Type B pancreatic cell (in vitro differentiated cells): ENCODE measurements around the gene NRP2. TPM values are rescaled to one million over a fixed set of nuclear protein-coding genes. Genes with fewer than 3 reads are reported as not detected.

Experiments used
- DNase-seq: peaks from one replicate; pipeline ENCODE4 v3.0.0; 2021; ENCODE audit warnings: mixed read lengths; ENCODE audit not compliant: unreplicated experiment; ENCODE audit errors: extremely low spot score
- H3K27ac Mint-ChIP-seq: 2 replicates; pipeline ENCODE4 v1.8.0; 2021; ENCODE audit warnings: mild to moderate bottlenecking, mixed read lengths
- H3K27me3 Mint-ChIP-seq: 2 replicates; pipeline ENCODE4 v1.8.0; 2021; ENCODE audit warnings: mixed read lengths
- H3K36me3 Mint-ChIP-seq: 2 replicates; pipeline ENCODE4 v1.8.0; 2021; ENCODE audit warnings: mixed read lengths
- H3K4me1 Mint-ChIP-seq: one replicate; pipeline ENCODE4 v1.8.0; 2021; ENCODE audit warnings: mixed read lengths; ENCODE audit not compliant: unreplicated experiment
- H3K4me3 Mint-ChIP-seq: 2 replicates; pipeline ENCODE4 v1.8.0; 2021; ENCODE audit warnings: mild to moderate bottlenecking, mixed read lengths
- H3K9me3 Mint-ChIP-seq: 2 replicates; pipeline ENCODE4 v1.8.0; 2021; ENCODE audit warnings: mixed read lengths
- total RNA-seq: library from RNA; stranded (reverse); gene quantifications from 2 replicates; pipeline ENCODE4 v1.2.1, GENCODE V29; 2021; ENCODE audit warnings: low replicate concordance
- TF ChIP-seq, protein P1 (sequence below): fragments of 200-600 bp; sonication (generic); conservative IDR thresholded peaks from 2 replicates; pipeline ENCODE4 v1.5.0; 2021; ENCODE audit warnings: antibody characterized with exemption, mild to moderate bottlenecking

NRP2 gene
- total RNA-seq, 1 donor from 2014 or later, result 109 TPM

DNA sequence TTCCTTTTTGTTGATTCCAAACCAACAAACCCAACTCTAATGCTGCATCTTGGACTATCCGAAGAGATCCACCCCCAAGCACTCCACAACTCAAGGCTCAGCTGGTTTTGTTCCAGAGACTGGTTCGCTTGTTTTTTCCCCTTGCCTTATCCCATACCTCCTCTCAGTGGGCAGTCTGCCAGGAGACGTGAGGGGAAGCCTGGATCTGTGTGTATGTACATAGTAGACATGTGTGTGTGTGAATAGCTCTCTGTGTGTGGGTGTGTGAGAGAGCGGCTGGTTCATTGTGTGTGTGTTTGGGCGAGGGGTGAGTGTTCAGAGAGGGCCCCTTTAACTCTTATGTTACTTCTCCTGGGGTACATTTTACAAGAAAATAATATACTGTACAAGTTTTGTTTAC lies 94.4 kb downstream of the NRP2 start:
- no peaks in the 10 kb centered on the region for H3K9me3 Mint-ChIP-seq
- no peak overlapping the region for H3K4me3 Mint-ChIP-seq
- TF ChIP-seq, protein P1, sequence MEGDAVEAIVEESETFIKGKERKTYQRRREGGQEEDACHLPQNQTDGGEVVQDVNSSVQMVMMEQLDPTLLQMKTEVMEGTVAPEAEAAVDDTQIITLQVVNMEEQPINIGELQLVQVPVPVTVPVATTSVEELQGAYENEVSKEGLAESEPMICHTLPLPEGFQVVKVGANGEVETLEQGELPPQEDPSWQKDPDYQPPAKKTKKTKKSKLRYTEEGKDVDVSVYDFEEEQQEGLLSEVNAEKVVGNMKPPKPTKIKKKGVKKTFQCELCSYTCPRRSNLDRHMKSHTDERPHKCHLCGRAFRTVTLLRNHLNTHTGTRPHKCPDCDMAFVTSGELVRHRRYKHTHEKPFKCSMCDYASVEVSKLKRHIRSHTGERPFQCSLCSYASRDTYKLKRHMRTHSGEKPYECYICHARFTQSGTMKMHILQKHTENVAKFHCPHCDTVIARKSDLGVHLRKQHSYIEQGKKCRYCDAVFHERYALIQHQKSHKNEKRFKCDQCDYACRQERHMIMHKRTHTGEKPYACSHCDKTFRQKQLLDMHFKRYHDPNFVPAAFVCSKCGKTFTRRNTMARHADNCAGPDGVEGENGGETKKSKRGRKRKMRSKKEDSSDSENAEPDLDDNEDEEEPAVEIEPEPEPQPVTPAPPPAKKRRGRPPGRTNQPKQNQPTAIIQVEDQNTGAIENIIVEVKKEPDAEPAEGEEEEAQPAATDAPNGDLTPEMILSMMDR, result no peak
- H3K4me1 Mint-ChIP-seq, result peaks cover 9% of the 10 kb centered on the region
- DNase-seq, result no peak
- H3K27me3 Mint-ChIP-seq, result peaks cover 3% of the 10 kb centered on the region
- no peak overlapping the region for H3K27ac Mint-ChIP-seq
- H3K36me3 Mint-ChIP-seq, result peaks cover 6% of the 10 kb centered on the region

DNA sequence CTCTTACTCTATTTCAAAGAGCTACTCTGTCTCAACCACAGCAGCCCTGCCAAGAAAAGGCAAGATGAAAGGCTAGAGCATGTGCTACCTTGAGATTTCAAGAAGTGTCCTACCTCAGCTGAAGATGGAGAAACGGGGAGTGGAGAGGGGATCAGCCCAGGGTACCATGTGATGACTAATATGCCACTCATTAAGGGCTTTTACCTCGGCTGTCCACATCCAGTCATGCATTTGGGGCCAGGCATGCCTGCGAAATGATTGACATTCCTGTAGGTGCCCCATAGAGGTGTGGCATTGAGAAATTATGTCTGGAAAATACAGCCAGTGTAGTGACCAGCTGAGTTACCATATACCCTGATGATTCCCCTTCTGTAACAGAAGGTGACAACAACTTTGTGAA lies 96.1 kb downstream of the NRP2 start:
- peaks cover 6% of the 10 kb centered on the region for H3K9me3 Mint-ChIP-seq
- H3K27me3 Mint-ChIP-seq, result peaks cover 3% of the 10 kb centered on the region
- peaks cover 3% of the 10 kb centered on the region for H3K36me3 Mint-ChIP-seq
- TF ChIP-seq, protein P1, result no peak
- no peak for DNase-seq
- no peak overlapping the region for H3K4me3 Mint-ChIP-seq
- no peak overlapping the region for H3K27ac Mint-ChIP-seq
- peaks cover 8% of the 10 kb centered on the region for H3K4me1 Mint-ChIP-seq

DNA sequence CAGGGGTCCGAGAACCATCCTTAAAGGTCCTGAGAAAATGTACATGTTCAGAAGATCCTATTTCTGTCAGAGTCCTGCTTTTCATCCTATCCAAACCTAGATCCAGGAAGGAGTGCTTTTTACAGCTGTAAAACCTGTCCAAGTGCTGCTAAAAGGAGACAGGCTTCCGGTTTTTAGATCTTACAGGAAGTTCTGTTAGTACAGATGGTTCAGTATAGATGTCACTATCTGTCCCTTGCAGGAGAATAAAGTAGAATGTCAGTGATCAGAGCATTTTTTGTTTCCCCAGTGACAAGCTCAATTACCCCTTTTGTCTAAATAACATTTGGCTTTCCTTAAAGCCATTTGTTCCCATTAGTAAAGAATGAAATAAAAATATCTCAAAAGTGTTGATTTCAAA lies 98.3 kb downstream of the NRP2 start:
- H3K36me3 Mint-ChIP-seq, result peaks cover 6% of the 10 kb centered on the region
- peaks cover 14% of the 10 kb centered on the region for H3K4me1 Mint-ChIP-seq
- no peak for DNase-seq
- H3K27me3 Mint-ChIP-seq, result peaks cover 3% of the 10 kb centered on the region
- H3K27ac Mint-ChIP-seq, result no peak overlapping the region
- peaks cover 6% of the 10 kb centered on the region for H3K9me3 Mint-ChIP-seq
- TF ChIP-seq, protein P1, result no peak
- no peak overlapping the region for H3K4me3 Mint-ChIP-seq

DNA sequence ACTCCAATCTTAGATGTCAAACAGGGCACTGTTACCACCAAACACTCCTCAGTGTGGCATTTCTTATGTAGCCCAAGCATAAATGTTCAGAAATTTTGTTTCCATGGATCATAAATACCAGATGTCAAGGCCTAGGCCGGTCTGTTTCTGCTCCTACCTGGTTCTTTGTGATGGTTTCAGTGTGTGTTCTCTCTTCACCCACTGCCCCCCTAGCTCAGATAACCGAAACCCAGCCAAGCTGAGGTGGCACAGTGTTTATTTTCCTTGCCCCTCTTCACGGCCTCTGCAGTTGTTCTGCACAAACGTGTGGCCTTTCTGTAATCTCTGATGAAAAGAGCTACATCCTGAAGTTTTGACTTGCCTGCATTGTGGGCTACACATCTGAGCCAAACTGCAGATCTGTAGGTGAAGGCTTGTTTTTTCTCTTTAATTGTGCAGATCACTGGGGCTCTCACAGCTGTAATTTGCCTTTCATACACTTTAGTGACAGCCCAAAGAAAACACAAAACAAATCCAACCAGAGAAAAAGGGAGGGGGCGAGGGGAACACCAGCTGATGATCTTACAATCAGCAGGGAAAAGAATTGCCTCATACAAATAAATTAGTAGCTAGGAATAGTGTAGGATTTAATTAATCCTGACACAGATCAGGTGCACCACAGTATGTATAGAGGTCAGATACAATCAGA lies 99.1 kb downstream of the NRP2 start:
- H3K9me3 Mint-ChIP-seq, result peaks cover 6% of the 10 kb centered on the region
- TF ChIP-seq, protein P1, result no peak
- peaks cover 17% of the 10 kb centered on the region for H3K4me1 Mint-ChIP-seq
- no peak for DNase-seq
- H3K36me3 Mint-ChIP-seq, result peaks cover 7% of the 10 kb centered on the region
- peaks cover 3% of the 10 kb centered on the region for H3K27me3 Mint-ChIP-seq
- H3K27ac Mint-ChIP-seq, result no peak overlapping the region
- H3K4me3 Mint-ChIP-seq, result no peak overlapping the region

DNA sequence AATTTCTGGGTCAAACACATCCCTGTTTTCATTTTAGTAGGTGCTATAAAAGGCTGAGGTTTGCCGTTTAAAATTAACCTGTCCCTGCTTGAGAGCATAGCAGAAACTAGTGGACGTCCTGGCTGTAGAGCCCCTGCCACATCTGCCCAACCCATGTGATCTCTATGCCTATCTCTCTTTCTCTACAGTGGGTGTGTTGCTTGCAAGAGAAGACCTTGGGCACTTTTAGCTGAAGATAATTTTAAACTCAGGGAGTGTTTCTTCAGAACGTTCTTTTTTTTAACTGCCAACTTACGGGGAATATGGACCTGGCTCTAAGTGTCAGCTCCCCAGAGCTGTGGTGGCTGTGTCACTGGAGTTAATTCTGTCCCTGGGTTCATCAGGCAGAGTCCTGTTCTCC lies 100.6 kb downstream of the NRP2 start:
- Mint-ChIP-seq H3K4me1 (peaks cover 13% of the 10 kb centered on the region), H3K9me3 (peaks cover 11% of the 10 kb centered on the region), H3K27me3 (peaks cover 3% of the 10 kb centered on the region), H3K4me3 (no peak overlapping the region), H3K27ac (no peak overlapping the region), H3K36me3 (peaks cover 7% of the 10 kb centered on the region)
- TF ChIP-seq, protein P1, result no peak
- no peak for DNase-seq
